Breast epithelium (tissue), 4 donors: ENCODE data around the gene LRRC51. TPM values are rescaled to one million over a fixed set of nuclear protein-coding genes. Genes with fewer than 3 reads are reported as not detected.
A peak's percentile ranks its signal among the peaks of the same experiment; 100 is the strongest.

Experiments used
- DNase-seq, 2 donors: peaks; one replicate each; pipeline ENCODE4 v3.0.0-alpha.2; 2019; ENCODE audit warnings: low spot score in 2 of 2
- H3K27ac ChIP-seq, 2 donors: fragments of 200-600 bp; sonication (generic) in 1 of 2; one replicate each; pipeline ENCODE4 v1.5.1; 2016 to 2019; ENCODE audit warnings: mild to moderate bottlenecking in 1 of 2
- H3K27me3 ChIP-seq, 2 donors: fragments of 200-600 bp; sonication (generic) in 1 of 2; one replicate each; pipeline versions ENCODE4 v1.5.1 to v1.6.0; 2017 to 2019; ENCODE audit warnings: control low read depth in 1 of 2, mild to moderate bottlenecking in 1 of 2
- H3K36me3 ChIP-seq: fragments of 200-600 bp; one replicate; pipeline ENCODE4 v1.5.1; 2019
- H3K4me1 ChIP-seq, 2 donors: fragments of 200-600 bp; sonication (generic); one replicate each; pipeline ENCODE4 v1.5.1; 2016 to 2019; ENCODE audit warnings: control low read depth in 1 of 2
- H3K4me3 ChIP-seq, 3 donors: fragments of 200-600 bp; sonication (generic); 1 replicate in 2 of 3; 2 replicates in 1 of 3; pipeline ENCODE4 v1.5.1; 2016 to 2019; ENCODE audit warnings: mild to moderate bottlenecking in 3 of 3, moderate library complexity in 2 of 3
- H3K9me3 ChIP-seq, 2 donors: fragments of 200-600 bp; sonication (generic) in 1 of 2; one replicate each; pipeline ENCODE4 v1.5.1; 2016 to 2019; ENCODE audit warnings: control low read depth in 1 of 2
- CTCF ChIP-seq, 3 donors: fragments of 450-650 bp; IDR thresholded peaks; one replicate each; pipeline ENCODE4 v1.5.1; 2016 to 2017; ENCODE audit warnings: antibody characterized with exemption in 3 of 3, mild to moderate bottlenecking in 3 of 3, moderate library complexity in 3 of 3
- POLR2A ChIP-seq: fragments of 450-650 bp; IDR thresholded peaks from one replicate; pipeline ENCODE4 v1.6.1; 2016; ENCODE audit warnings: antibody characterized with exemption, mild to moderate bottlenecking, moderate library complexity
- POLR2AphosphoS5 ChIP-seq, 3 donors: sonication (generic); formaldehyde crosslinking; IDR thresholded peaks; one replicate each; pipeline ENCODE4 v1.6.1; 2017; ENCODE audit warnings: antibody characterized with exemption in 3 of 3
- intact Hi-C: fragments of 100-400 bp; cut with DNase I; formaldehyde crosslinking; loops from one replicate; pipeline ENCODE4 v1.15.1; 2023; ENCODE audit warnings: low total_unique reads
- total RNA-seq, 3 donors: library from RNA; depleted of rRNA; stranded (reverse); fragments of >200 nt; gene quantifications; one replicate each; pipeline ENCODE4 v1.1.0, GENCODE V29; 2016

LRRC51 gene
- total RNA-seq, 3 donors from 2014 or later, result 14.9 to 103 (median 17.1) TPM

- H3K27me3 ChIP-seq, result no peaks in the 10 kb centered on the region
- peaks cover 15% of the 10 kb centered on the region for H3K36me3 ChIP-seq
- no peak for DNase-seq
- TF ChIP-seq POLR2AphosphoS5 (IDR thresholded peaks at IDR 0.05) (no peak), POLR2A (no peak), CTCF (IDR thresholded peaks at IDR 0.05) (no peak)
- H3K9me3 ChIP-seq, result no peaks in the 10 kb centered on the region
- H3K4me3 ChIP-seq, result no peak overlapping the region
- H3K4me1 ChIP-seq, result peaks cover 10 to 19% of the 10 kb centered on the region in 2 donors
- H3K27ac ChIP-seq, result peak overlapping the region in 1 of 2 donors; percentile 8
- intact Hi-C loops, result loop anchor here (10.0 kb wide), 1 partner anchor 84 kb away; no protein-coding TSS in a partner anchor
These were observed 18.1 kb downstream of the LRRC51 start for GRCh38 chr11:72098741-72099140.

GRCh38 chr11:72100009-72100408 is 19.4 kb downstream of the LRRC51 start:
- Histone ChIP-seq H3K4me3 (no peak overlapping the region), H3K4me1 (peaks cover 10 to 19% of the 10 kb centered on the region in 2 donors), H3K9me3 (no peaks in the 10 kb centered on the region), H3K36me3 (peaks cover 15% of the 10 kb centered on the region), H3K27ac (peak overlapping the region; percentile 11 to 42), H3K27me3 (no peaks in the 10 kb centered on the region)
- TF ChIP-seq POLR2AphosphoS5 (IDR thresholded peaks at IDR 0.05) (no peak), POLR2A (no peak), CTCF (IDR thresholded peaks at IDR 0.05) (no peak)
- no peak for DNase-seq
- intact Hi-C loops, result no loop called here

- Histone ChIP-seq H3K27ac (peak overlapping the region; percentile 11 to 42), H3K4me3 (no peak overlapping the region), H3K4me1 (peaks cover 10 to 19% of the 10 kb centered on the region in 2 donors), H3K9me3 (no peaks in the 10 kb centered on the region), H3K36me3 (peaks cover 15% of the 10 kb centered on the region), H3K27me3 (no peaks in the 10 kb centered on the region)
- intact Hi-C loops, result no loop called here
- no peak for TF ChIP-seq CTCF (IDR thresholded peaks at IDR 0.05)
- no peak for TF ChIP-seq POLR2A
- no peak for TF ChIP-seq POLR2AphosphoS5 (IDR thresholded peaks at IDR 0.05)
- no peak for DNase-seq
These were observed 19.8 kb downstream of the LRRC51 start for GRCh38 chr11:72100462-72100861.

GRCh38 chr11:72102162-72102561 is 21.5 kb downstream of the LRRC51 start:
- DNase-seq, result no peak
- peak overlapping the region; percentile 89 to 97 for H3K27ac ChIP-seq
- no peaks in the 10 kb centered on the region for H3K9me3 ChIP-seq
- no peaks in the 10 kb centered on the region for H3K27me3 ChIP-seq
- H3K4me3 ChIP-seq, result peak overlapping the region; percentile 86 to 91 (median 89)
- TF ChIP-seq CTCF (IDR thresholded peaks at IDR 0.05) (no peak), POLR2AphosphoS5 (IDR thresholded peaks at IDR 0.05) (no peak), POLR2A (no peak)
- H3K36me3 ChIP-seq, result peaks cover 14% of the 10 kb centered on the region
- H3K4me1 ChIP-seq, result peaks cover 10 to 19% of the 10 kb centered on the region in 2 donors
- intact Hi-C loops, result no loop called here

GRCh38 chr11:72102631-72102945 is 21.9 kb downstream of the LRRC51 start:
- intact Hi-C loops, result no loop called here
- no peaks in the 10 kb centered on the region for H3K9me3 ChIP-seq
- TF ChIP-seq CTCF (IDR thresholded peaks at IDR 0.05), result no peak
- no peak for TF ChIP-seq POLR2A
- no peak for TF ChIP-seq POLR2AphosphoS5 (IDR thresholded peaks at IDR 0.05)
- no peak for DNase-seq
- H3K4me3 ChIP-seq, result peak overlapping the region; percentile 86 to 91 (median 89)
- peak overlapping the region; percentile 89 to 97 for H3K27ac ChIP-seq
- H3K4me1 ChIP-seq, result peaks cover 10 to 19% of the 10 kb centered on the region in 2 donors
- H3K27me3 ChIP-seq, result no peaks in the 10 kb centered on the region
- peaks cover 10% of the 10 kb centered on the region for H3K36me3 ChIP-seq
